Fibroblast of skin of right quadriceps (primary cell): ENCODE results near the gene DENND2C.
A peak's percentile ranks its signal among the peaks of the same experiment; 100 is the strongest.

ENCODE experiments used
- DNase-seq: peaks from one replicate; pipeline ENCODE4 v3.0.0-alpha.2; 2013

The DENND2C gene

DNA sequence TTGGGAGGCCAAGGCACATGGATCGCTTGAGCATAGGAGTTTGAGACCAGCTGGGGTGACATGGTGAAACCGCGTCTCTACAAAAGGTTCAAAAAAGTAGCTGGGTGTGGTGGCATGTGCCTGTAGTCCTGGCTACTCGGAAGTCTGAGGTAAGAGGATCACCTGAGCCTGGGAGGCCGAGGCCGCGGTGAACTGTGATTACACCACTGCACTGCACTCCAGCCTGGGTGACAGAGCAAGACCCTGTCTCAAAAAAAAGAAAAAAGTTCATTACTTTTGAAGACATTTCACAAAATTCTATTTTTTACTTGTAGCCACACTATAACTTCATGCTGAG lies 2.1 kb upstream of the DENND2C start:
- no peak for DNase-seq

DNA sequence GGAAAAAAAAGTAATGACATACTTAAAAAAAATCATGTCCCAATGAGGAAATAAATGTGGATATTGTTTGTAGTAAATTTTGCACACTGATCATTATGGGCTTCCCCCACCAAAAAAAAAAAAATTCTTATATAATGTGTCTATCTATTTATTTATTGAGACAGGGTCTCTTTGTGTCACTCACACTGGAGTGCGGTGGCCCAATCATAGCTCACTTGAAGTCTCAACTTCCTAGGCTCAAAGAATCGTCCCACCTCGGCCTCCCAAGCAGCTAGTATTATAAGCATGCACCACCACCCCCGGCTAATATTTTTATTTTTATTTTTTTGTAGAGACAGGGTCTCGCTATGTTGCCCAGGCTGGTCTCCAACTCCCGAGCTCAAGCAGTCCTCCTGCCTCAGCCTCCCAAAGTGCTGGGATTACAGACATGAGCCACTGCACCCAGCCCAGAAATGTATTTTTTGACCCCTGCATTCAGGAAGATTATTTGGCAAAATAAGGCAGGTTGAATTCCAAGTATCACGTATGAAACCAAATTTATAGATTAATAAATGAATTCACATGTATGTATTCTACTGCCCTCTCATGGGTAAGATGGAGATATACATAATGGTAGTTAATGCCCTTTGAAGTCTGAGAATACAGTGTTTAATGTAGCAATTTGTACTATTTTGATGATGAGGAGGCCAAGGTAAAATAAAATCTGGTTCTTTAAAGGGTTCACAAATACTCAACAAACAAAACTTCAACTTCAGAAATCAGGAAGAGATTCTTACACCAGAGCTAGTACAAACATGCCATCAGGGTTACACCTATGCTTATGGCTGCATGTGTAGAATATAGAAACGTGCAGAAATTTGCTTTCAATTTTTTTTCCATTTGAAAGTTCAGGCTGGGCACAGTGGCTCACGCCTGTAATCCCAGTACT lies 1.4 kb upstream of the DENND2C start:
- DNase-seq: peak; percentile 14

DNA sequence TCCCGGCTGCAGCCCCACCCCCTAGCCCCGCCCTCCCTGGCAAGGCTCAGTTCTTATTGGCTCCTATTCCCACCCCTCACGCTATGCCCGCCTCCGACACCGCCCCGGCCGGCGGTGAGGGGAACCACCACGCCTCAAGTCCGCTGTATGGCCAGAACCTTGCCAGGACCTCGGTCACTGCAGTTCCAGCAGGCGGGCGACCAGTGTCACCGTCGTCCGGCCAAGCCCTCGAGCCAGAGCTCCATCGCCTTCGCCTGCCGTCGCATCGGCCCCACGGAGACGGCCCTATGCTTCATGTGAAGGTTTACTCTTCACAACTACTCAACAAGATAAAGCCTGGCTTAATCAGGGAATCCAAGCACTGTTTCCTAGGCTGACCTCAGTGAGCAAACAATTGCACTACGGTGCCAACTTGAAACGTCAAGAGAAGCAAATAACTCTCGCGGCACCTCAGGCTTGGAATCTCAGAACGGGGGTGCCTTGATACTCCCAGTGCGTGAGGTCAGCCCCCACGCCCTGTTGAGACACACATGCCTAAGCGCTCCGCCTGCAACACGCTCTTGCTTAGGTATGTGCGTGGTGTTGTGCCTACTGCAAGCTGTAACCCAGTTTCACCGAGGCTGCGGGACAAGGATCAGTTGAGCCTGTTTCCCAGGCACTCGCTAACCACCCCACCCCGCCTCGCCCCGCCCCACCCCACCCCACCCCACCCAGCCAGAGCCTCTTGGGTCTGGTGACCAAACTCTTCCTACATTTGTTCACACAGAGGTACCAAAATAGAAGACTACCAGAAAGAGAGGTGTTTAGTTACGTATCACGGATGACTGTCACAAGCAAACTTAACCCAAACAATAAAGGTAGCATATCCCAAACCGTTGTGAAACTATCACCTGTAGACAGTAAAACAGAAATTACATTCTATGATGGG lies 498 bp upstream of the DENND2C start:
- peak; percentile 82 for DNase-seq

DNA sequence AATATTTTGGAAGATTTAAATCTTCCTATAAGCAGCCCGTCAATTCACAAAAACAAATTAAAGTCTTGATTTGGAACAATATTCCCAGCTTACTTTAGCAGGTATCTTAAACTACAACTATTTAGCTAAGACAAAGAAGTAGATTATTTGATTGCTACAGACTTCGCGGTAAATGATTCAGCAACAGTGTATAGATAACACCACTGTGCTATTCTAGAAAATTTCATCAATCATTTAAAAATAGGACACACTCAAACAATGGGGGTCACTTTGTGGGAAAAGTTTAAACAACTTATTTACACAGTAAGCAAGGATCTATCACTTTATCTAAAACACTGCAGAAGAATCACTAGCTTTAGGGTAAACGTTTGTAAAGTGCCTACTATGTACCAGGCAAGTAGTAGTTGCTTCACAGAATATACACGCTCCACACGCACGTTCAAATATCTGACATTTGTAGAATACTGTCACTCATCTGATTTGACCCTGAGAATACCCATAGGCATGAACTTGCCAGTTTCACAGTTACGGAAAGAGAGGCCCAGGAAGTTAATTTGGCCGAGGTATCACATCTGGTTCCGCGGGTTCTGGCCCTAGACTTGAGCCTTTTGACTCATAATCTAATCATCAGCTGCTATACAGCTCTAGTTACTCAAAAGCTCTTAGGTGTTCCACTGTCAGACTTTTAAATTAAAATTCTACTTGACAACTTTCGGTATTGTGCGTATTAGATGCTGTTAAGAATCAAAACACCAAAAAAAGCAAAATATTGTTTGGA lies 876 bp downstream of the DENND2C start:
- DNase-seq: peak; percentile 6

DNA sequence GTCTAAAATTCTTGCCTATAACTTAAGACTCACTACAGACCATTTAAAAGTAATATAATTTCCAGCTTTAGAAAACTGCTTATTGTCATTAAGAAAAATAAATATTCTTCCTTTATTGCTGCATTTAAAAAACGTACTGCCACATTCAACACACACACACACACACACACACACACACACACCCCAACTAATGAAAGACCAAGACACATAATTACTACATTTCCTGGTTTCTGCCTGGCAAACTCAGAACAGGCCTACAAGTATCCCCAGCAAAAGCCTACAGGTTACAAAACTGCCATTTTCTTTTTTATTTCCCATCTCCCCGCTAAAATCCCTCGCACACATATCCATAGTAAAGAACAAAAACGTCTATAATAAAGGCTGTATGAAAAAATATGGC lies 1.5 kb downstream of the DENND2C start:
- DNase-seq: no peak

DNA sequence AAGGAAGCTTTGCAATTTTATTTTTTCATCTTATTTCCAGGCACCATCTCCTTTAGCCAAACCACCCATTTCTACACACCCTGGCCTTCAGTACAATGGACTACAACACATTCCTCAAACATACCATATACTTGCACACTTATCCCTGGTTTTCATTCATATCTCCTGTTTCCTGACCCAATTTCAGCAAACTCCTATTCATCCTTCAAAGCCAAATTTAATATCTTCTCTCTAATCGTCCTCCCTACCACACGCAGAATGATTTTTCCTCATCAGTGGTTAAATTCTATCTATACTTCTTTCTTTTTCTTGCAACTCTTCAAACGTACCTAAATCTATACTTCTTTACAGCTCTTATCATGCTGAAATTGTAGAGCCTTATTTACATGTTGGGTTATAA lies 2.9 kb downstream of the DENND2C start:
- no peak for DNase-seq

DNA sequence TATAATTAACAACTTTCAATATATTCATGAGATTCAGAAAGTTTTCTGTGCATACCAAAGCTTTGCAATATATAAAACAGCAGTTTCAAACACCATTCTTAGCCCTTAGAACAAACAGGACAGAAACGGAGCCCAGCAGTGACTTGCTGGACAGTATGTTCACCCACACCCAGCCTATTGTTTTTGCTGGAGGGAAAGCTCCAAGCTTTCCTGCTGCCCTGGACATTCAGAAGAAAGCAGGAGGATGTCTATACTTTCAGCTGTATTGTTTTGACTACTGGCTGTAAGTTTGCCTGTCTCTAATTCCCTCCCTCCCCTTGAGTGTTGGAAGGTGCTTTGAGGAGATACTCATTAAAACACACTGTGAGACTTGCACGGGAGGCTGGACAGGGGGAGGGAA lies 9.6 kb downstream of the DENND2C start:
- DNase-seq: no peak

DNA sequence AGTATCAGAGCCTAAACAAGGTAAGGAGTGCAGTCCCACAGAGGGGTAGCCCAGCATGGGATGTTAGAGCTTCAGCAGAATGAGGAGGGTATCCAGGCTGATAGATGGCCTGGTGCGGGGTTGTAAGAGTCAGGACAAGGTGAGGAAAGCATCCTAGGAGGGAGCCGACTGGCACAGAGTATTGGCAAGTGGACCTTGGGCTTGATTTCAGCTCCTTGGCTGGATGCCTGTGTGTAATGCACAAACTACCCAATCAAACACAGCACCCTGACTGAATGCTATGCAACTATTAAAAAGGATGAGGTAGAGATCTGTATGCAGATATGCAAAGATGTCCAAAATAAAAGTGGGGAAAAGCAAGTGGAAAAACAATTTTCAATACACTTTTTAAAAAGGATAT lies 18.0 kb downstream of the DENND2C start:
- DNase-seq: no peak

DNA sequence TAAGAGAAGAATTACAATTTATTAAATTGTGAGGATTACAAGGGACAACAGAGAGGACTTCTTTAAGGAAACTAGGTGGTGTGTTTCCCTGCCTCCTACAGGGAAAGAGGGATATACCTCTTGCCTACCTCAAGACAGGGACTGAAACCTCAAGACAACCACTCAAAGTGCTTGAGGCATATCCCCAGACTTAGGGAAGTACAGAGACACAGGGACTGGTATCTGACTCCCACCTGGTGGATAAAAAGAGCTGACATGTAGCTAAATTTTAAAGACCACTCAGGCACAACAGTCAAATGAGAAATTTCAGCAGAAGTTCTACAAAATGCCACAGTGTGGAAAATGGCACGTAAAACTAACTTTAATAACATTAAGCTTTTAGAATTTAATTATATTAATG lies 21.3 kb downstream of the DENND2C start:
- no peak for DNase-seq

DNA sequence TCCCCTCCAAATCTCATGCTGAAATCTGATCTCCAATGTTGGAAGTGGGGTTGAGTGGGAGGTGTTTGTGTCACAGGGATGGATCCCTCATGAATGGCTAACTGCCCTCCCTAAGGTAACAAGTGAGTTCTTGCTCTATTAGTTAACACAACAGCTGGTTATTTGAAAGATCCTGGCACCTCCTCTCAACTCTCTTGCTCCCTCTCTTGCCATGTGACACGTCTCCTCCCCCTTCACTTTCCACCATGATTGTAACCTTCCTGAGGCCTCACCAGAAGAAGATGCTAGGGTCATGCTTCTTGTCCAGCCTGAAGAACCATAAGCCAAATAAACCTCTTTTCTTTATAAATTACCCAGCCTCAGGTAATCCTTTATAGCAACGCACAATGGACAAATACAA lies 28.5 kb downstream of the DENND2C start:
- no peak for DNase-seq

DNA sequence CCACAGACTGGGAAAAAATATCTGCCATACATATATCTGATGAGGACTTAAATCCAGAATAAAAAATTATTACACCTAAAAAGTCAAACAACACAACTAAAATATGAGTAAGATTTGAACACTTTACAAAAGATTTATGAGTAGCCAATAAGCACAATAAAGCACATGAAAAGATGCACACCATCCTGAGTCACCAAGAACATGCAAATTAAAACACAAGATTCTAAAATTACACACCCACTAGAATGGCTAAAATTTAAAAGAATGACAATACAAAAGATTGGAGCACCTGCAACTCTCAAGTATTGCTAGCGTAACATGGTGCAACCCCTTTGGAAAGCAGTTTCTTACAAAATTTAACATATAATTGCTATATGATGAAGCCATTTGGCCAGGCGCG lies 30.9 kb downstream of the DENND2C start:
- DNase-seq: no peak

DNA sequence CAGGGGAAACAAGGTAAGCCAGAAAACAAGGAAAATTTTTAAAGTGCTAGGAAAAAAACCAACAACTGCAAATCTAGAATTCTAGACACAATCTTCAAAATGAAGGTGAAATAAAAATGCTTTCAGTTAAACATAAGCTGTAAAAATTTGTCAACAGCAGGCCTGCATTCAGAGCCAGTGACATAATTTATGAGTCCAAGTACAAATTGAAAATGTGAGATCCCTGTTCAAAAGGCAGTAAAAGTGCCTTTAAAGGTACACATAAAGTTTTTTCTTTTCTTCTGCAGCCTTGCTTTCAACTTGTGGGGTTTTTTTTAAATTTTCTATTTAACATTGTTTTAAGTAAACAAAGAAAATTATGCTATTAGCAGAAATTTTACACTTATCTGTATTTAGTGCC lies 37.4 kb downstream of the DENND2C start:
- no peak for DNase-seq

DNA sequence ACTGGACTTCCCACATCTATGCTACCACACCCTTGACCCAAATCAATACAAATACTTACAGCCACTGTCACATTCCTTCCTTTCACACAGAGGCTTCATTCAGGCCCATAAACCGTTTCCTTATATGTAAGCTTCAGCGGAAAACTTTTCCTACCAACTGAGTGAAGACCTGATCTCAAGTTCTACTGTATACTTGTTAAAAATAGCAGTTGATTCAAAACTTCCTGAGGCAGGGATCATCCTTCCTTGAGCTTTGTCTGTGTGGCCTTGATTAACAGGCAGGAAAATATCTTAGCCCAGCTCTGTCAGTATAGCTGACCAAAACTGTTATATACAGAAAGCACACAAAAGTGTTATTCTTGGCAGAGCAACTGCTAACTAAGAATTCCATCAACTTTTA lies 42.7 kb downstream of the DENND2C start:
- DNase-seq: no peak

DNA sequence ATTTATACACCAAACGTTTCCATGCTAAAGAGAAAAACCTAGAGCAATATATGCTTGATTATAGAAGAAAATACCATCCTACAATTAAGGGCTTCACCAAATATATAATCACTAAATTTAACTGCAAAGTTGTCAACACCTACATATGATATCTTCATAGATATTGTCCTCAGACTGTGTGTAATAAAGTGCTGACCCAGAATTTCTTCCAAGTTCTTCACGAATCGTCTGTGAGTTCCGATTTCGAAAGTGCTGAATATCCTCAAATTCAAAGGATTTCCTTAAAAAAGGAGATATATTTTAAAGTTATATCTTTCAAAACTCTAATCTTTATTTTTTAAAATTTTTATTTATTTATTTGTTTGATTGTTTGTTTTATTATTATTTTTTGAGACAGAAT lies 46.5 kb downstream of the DENND2C start:
- no peak for DNase-seq

DNA sequence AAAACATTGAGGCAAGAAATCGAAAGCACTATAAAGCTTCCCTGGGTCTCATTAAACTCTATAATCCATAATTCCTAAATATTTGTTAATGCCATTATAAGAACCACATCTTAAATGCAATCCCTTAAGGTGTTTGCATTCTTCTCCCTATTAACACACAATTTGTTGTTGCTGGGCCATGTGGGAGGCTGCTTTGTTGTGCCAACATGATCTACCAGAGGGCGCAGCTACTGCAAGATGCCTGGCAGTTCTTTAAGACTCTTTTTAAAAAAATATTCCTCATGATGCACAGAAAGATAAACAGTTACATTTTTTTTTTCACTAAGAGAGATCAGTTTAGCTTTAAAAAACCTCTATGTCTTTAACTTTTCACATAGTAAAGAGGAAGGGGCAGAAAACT lies 49.4 kb downstream of the DENND2C start:
- DNase-seq: no peak

DNA sequence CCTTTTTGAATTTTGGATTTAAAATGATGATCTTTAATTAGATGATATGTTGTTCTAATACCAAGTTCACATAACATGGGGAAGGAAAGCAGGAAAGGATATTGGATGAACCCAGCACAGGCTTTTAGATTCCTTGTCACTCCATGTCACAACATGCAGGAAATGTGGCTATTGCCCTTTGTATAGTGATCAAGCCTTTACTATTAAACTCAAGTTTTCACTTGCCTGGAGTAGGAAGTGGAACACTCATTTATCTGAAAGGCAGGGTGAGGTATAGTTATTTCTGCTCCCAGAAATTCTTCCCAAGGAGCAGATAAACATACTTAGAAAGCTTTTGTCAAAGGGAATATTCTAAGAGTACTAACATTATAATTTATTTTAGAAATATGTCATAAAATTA lies 51.2 kb downstream of the DENND2C start:
- DNase-seq: no peak

DNA sequence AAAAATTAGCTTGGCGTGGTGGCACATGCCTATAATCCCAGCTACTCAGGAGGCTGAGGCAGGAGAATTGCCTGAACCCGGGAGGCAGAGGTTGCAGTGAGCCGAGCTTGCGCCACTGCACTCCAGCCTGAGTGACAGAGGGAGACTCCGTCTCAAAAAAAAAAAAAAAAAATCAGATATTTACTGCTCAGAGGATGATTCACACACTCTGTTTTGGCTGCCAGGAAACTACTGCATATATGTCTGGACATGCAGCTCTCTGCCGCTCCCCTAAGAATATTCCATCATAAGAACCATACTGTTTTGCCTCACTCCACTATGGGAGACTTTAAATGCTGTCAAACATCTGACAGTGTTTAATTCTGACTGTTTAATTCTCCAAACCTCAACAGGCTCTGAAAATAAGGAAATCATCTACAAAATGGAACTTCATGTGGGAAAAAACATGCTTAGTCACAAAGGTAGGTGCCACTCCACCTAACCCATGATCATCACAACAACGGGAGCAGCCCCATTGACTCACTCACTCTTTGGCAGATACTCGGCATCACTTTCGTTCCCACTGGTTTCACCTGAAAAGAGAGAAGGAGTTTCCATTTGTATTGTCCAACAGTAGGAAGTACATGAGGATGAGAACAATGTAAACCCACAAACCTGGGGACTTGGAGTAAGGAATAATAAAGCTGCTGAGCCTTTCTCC lies 59.2 kb downstream of the DENND2C start:
- peak; percentile 35 for DNase-seq

DNA sequence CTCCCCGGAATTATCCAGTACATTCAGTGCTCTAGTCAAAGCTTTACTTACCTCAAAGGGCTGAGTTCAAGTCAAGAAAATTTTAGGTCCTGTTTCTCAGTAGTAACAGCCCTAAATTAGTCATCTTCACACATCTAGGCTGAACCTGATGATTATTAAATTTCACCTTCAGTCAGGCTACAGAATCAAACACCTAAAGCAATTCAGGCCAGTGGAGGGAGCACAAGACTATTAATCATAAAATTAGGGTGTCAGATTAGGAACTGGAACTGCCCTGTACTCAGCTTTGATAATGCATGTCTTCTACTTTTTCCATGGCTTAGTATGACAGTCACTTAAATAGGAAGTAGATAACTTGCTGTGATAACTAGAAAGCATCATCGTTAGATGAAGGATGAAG lies 60.0 kb downstream of the DENND2C start:
- no peak for DNase-seq

DNA sequence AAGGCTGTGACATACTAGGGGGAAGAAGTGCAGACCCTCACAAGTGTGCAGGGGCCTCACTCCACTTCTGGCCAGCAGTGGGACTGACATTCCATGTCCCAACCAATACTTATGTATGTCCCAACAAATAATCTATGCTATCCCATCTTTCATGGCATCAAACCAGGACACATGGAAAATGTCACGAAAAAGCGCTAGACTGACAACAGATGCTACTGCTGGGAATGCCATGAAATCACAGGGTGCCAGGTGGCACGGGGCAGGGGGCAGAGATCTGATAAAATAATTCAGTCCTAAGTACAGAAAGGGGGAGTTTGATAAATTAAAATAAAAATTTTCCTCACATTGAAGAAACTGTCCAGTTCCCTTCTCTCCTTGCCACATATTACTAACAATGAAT lies 60.8 kb downstream of the DENND2C start:
- DNase-seq: no peak

DNA sequence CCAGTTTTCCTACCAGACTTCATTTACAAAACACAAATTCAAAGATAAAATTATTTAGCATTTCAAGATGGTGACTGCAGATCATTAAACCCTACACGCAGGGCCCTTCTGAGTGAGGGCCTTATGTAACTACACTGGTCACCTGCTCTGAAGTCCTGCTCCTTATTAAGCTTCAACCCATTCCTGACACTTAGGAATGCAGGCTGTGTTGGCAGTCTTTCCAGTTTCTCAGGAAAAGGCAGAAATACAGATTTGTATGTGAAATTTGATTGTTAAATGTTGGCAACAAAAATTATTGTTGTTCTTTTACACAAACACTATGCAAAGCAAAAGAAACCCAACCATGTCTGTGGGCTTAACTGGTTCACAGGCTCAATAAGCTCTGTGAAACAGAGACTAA lies 62.6 kb downstream of the DENND2C start:
- no peak for DNase-seq

DNA sequence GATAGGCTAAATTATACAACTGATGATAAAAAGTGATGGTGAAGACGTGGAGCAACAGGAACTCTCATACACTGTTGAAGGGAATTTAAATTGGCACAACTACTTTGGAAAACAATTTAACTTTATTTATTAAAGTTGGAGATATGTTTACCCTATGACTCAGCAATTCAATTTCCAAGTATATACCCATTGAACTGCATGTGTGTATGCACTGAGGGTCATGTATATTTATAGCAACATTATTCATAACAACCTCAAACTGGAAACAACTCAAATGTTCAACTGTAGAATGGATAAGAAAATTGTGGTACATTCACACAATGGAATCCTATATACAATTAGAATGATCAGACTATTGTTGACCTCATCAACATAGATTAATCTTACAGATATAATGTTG lies 71.9 kb downstream of the DENND2C start:
- no peak for DNase-seq

DNA sequence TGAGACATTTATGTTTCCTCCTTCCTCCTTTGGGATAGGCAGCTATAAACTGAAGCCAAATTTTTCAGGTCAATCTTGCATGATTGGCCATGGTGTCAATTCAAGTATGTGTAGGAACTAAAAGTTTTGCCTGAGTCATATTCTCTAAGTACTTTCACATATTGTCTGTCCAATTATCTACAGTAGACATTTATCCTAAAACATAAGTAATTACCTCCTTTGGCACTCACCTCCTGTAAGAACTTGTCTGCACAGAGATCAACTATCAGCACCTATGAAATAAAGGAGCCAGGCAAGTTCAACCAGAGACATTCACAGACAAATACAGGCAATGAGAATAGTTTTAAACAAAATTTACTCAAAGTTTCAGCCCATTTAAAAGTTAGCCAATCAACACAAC lies 74.2 kb downstream of the DENND2C start:
- DNase-seq: no peak

DNA sequence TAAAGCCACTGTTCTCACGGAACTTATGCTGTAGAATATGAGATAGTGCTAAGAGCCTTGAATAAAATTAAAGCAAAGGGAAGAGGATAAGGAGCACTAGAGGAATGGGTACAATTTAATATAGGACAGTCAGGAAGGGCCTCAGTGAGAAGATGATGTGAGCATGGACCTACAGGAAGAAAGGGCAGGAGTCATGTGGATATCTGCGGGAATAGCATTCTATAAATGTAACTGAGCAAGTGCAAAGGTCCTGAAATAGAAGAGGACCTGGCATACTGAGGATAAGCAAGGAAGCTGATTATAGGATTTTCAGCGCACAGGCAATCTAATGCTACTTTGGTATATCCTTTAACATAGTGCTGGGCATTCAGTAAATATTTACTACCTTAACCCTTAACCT lies 75.8 kb downstream of the DENND2C start:
- no peak for DNase-seq
